ENCODE data around the gene SYT5.

The SYT5 gene

DNA sequence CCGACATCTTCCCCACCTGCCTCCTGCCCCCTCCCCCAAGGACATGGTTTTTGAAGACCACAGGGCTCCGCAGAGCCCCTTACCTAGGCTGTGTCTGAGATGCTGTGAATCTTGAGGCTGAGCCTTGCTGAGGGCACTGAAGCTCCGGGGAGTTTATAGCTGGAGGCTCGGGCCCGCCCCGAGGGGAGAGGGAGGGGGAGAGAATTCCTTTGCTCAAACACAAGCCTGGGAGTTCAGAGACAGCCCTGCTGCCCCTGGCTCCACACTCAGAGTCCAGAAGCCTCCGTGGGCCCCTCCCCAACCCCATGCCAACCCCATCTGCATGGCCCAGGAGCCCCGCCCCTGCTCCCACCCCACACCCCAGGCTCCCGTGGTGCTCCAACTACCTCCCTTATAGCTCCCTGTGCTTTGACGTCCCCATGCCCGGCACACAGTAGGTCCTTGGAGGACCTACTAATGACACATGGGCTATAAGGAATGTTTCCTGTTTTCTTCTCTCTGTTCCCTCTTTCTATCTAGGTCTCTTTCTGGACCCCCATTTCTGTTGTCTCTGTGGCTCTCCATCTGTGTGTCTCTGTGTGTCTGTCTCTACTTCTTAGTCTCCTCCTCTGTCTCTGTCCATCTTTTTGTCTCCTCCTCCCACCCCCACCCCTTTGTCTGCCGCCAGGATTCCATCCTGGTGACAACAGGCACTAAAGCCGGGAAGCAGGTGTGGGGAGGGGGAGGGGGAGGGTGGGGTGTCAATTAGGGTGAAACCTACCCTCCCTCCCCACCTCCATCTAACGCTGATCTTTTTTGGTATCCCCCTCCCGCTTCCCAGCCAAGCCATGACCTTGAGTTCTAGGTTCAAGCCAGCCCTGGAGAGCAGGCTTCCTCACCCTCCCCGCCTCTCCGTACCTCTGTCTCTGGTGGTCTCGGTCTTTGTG, 30.7 kb downstream of the SYT5 start, which contains the start of gene TNNT1 (continued):
- TF ChIP-seq SNAI2 (CRISPR knock-in tag; IDR thresholded peaks at IDR 0.05) (no peak), TOX (CRISPR knock-in tag; IDR thresholded peaks at IDR 0.05; ENCODE audit: borderline replicate concordance) (no peak), ISL1 (CRISPR knock-in tag; IDR thresholded peaks at IDR 0.05) (no peak)
- TF ChIP-seq, protein P1, sequence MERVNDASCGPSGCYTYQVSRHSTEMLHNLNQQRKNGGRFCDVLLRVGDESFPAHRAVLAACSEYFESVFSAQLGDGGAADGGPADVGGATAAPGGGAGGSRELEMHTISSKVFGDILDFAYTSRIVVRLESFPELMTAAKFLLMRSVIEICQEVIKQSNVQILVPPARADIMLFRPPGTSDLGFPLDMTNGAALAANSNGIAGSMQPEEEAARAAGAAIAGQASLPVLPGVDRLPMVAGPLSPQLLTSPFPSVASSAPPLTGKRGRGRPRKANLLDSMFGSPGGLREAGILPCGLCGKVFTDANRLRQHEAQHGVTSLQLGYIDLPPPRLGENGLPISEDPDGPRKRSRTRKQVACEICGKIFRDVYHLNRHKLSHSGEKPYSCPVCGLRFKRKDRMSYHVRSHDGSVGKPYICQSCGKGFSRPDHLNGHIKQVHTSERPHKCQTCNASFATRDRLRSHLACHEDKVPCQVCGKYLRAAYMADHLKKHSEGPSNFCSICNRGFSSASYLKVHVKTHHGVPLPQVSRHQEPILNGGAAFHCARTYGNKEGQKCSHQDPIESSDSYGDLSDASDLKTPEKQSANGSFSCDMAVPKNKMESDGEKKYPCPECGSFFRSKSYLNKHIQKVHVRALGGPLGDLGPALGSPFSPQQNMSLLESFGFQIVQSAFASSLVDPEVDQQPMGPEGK (CRISPR knock-in tag; IDR thresholded peaks at IDR 0.05; ENCODE audit: borderline replicate concordance): no peak
- TF ChIP-seq, protein P2, sequence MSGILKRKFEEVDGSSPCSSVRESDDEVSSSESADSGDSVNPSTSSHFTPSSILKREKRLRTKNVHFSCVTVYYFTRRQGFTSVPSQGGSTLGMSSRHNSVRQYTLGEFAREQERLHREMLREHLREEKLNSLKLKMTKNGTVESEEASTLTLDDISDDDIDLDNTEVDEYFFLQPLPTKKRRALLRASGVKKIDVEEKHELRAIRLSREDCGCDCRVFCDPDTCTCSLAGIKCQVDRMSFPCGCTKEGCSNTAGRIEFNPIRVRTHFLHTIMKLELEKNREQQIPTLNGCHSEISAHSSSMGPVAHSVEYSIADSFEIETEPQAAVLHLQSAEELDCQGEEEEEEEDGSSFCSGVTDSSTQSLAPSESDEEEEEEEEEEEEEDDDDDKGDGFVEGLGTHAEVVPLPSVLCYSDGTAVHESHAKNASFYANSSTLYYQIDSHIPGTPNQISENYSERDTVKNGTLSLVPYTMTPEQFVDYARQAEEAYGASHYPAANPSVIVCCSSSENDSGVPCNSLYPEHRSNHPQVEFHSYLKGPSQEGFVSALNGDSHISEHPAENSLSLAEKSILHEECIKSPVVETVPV (CRISPR knock-in tag; IDR thresholded peaks at IDR 0.05): no peak

DNA sequence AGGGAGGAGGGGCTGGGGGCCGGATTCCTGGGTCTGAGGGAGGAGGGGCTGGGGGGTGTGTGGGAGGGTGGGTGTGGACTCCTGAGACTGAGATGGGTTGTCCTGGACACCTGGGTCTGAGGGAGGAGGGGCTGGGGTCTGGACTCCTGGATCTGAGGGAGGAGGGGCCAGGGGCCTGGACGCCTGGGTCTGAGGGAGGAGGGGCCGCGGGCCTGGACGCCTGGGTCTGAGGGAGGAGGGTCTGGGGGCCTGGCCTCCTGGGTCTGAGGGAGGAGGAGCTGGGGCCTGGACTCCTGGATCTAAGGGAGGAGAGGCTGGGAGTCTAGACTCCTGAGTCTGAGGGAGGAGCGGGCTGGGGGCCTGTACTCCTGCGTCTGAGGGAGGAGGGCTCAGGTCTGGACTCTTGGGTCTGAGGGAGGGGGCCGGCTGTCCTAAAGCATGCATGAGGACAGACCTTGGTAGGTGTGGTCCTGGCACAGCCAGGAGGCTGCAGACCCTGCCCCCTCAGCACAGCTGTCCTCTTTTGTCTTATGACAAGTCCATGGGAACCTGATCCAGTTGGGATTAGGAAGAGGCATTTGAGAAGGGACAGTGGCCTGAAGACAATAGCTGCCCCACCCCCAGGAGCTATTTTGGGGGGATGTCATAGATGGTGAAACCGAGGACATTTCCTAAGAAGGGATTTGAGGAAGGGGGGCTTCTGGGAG, 32.4 kb downstream of the SYT5 start:
- TF ChIP-seq CSDC2 (CRISPR knock-in tag; IDR thresholded peaks at IDR 0.05) (no peak), ZNF8 (CRISPR knock-in tag; IDR thresholded peaks at IDR 0.05) (no peak), ZFP30 (CRISPR knock-in tag; IDR thresholded peaks at IDR 0.05) (no peak), ESRRG (CRISPR knock-in tag; IDR thresholded peaks at IDR 0.05) (no peak), ZFP3 (CRISPR knock-in tag; IDR thresholded peaks at IDR 0.05) (no peak), RARB (CRISPR knock-in tag; IDR thresholded peaks at IDR 0.05) (no peak), ARNTL (CRISPR knock-in tag; IDR thresholded peaks at IDR 0.05; ENCODE audit: borderline replicate concordance, low read depth) (no peak), ZNF565 (CRISPR knock-in tag; conservative IDR thresholded peaks at IDR 0.05; ENCODE audit: low read depth) (no peak), ZNF70 (CRISPR knock-in tag; IDR thresholded peaks at IDR 0.05) (no peak), SNAI2 (CRISPR knock-in tag; IDR thresholded peaks at IDR 0.05) (no peak), PPARA (CRISPR knock-in tag; IDR thresholded peaks at IDR 0.05; ENCODE audit: borderline replicate concordance) (no peak), TCF4 (CRISPR knock-in tag; IDR thresholded peaks at IDR 0.05; ENCODE audit: borderline replicate concordance) (no peak), ZC3H10 (CRISPR knock-in tag; IDR thresholded peaks at IDR 0.05) (no peak)
- TF ChIP-seq, protein P3, sequence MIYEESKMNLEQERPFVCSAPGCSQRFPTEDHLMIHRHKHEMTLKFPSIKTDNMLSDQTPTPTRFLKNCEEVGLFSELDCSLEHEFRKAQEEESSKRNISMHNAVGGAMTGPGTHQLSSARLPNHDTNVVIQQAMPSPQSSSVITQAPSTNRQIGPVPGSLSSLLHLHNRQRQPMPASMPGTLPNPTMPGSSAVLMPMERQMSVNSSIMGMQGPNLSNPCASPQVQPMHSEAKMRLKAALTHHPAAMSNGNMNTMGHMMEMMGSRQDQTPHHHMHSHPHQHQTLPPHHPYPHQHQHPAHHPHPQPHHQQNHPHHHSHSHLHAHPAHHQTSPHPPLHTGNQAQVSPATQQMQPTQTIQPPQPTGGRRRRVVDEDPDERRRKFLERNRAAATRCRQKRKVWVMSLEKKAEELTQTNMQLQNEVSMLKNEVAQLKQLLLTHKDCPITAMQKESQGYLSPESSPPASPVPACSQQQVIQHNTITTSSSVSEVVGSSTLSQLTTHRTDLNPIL (CRISPR knock-in tag; IDR thresholded peaks at IDR 0.05; ENCODE audit: low read depth): no peak
- TF ChIP-seq, protein P1 (CRISPR knock-in tag; IDR thresholded peaks at IDR 0.05; ENCODE audit: borderline replicate concordance): no peak
- no peak for ATAC-seq

DNA sequence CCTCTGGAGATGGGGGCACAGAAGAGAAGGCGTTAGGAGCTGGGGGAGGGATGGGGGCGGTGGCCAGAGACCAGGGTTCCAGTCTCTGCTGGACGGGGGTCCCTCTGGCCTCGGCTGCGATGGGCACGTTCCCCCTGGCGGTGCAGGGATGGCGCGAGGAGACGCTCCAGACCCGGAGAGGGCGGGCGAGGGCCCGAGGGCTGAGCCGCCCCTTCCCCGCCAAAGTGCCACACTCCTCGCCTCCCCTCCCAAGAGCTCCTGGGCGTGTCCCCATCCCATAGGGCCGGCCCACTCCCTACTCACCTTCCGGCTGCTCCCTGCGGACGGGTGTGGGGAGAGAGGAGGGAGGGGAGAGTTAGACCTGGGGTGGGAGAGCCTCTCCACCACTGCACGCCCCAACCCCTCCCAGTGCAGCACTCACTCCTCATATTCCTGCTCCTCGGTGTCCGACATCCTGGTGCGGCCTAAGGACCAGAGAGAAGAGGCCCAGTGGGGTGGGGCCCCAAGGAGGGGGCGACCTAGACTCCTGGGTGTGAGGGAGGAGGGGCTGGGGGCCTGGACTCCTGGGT, 33.3 kb downstream of the SYT5 start:
- no peak for TF ChIP-seq BACH2 (CRISPR knock-in tag; IDR thresholded peaks at IDR 0.05; ENCODE audit: borderline replicate concordance)
- TF ChIP-seq ZNF8 (CRISPR knock-in tag; IDR thresholded peaks at IDR 0.05): no peak
- TF ChIP-seq TCF4 (CRISPR knock-in tag; IDR thresholded peaks at IDR 0.05; ENCODE audit: borderline replicate concordance): no peak
- TF ChIP-seq PPARA (CRISPR knock-in tag; IDR thresholded peaks at IDR 0.05; ENCODE audit: borderline replicate concordance): no peak
- ATAC-seq: peak; percentile 51
